Measurements from ENCODE around the gene SGCD.

DNA sequence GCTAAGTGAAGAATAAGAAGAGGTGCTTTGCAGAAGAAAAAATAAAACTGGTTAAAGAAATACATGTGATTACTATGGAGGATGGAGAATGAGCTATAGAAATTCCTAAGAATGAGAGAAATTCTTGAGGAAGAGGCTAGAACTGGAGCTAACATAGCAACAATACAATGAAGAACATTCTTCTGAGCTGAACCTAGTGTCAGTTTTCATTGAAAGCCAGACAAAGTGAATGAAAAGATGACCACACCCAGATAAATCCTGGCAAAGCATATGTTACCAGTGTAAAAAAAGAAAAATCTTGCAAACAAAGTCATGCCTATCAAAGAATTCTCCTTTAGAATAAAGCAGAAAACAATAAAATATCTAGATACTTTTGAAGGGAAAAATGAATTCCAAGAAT, 39.6 kb downstream of the SGCD start:
- no peak for TF ChIP-seq POLR2A (IDR thresholded peaks at IDR 0.05)
- TF ChIP-seq, protein P1, sequence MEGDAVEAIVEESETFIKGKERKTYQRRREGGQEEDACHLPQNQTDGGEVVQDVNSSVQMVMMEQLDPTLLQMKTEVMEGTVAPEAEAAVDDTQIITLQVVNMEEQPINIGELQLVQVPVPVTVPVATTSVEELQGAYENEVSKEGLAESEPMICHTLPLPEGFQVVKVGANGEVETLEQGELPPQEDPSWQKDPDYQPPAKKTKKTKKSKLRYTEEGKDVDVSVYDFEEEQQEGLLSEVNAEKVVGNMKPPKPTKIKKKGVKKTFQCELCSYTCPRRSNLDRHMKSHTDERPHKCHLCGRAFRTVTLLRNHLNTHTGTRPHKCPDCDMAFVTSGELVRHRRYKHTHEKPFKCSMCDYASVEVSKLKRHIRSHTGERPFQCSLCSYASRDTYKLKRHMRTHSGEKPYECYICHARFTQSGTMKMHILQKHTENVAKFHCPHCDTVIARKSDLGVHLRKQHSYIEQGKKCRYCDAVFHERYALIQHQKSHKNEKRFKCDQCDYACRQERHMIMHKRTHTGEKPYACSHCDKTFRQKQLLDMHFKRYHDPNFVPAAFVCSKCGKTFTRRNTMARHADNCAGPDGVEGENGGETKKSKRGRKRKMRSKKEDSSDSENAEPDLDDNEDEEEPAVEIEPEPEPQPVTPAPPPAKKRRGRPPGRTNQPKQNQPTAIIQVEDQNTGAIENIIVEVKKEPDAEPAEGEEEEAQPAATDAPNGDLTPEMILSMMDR (IDR thresholded peaks at IDR 0.05 in 8 of 11, conservative IDR thresholded peaks at IDR 0.05 in 3 of 11), result no peak

All from spleen (tissue), 7 donors.